Hippocampal formation (tissue), 2 donors: ENCODE results near the gene ATP13A2.
"Not testable (repeated sequence)": the region's sequence is repeated elsewhere in the genome, so short reads cannot be mapped to it uniquely, and the experiment has no call there.

Experiments
- DNase-seq, 2 donors: peaks; one replicate each; lab custom pipeline; 2025; lab: John Stamatoyannopoulos, UW

Gene ATP13A2

DNA sequence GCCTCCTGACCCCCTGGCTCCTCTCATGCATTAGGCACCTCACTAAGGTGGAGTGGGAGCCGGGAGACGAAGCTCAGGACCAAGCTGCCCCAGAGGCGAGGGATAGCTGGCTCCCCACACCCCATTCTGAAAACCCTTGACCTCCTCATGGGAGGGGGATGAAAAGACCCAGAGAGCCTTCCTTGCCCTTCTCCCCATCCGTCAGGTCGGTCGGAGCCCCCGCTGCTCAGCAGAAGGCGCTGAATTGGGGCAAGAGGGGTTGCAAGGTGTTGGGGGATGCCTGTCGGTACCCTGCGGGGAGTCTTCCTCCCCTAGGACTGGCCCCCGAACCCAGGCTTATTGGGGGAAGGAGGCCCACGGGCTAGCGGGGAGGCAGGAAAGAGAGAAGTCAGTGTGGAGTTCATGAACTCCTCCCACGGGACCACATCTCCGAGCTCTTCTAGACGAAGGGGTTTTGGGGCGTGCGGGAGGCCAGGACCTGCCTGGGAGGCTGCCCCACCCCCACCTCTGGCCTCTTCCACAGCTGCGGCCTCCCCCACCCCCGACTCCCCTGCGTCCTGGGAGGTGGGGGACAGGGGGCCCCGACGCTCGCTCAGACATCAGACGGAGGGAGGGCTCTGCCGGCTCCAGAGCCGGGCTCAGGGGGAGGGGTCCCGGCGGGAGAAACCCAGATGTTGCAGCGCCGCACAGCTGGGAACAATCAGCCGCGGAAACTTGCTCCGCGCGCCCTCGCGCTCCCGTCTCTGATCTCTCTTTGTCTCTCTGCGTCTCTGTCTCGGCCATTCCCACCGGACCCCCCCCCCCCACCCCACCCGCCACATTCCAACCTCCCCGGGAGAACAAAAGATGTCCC lies 32.0 kb downstream of the ATP13A2 start:
- no peak for DNase-seq

DNA sequence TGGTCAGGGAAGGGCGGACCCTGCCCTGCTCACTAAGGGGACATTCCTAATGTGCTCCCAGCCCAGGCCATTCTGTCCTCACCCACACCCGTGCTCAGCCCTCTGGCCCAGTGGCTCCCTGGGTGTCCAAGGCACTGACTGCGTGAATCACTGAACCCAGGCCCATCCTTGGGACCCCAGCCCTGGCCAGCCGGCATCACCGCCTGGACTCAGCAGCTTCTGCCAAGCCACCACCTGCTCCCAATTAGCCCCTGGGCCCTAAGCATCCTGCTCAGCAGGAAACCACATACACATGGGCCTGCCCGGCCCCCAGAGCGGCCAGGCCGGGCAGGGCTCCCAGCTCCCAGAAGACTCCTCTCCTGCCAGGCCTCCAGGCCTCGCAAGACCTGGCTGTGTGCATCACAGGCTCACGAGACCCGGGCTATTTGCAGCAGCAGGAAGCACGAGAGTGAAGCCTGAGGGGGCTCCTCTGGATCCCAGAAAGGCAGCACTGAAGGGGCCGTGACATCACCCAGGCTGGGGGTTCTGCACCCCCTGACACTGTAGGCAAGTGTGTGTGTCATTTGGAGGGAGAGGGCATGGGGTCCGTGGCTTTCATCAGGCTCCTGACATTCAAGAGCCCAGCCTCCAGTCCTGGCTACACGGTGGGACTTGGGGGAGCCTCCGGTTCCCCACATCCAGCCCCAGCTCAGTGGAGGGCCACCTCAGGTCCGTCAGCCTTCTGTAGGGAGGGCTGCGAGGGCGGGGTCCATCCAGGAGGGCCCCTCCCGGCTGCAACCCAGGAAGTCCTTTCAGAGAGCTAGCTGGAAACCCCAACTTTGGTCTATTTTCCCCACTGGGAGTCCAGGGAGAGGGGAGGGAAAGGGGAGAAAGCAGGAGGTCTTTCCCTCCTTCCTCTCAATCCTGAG lies 32.9 kb downstream of the ATP13A2 start:
- DNase-seq: no peak

DNA sequence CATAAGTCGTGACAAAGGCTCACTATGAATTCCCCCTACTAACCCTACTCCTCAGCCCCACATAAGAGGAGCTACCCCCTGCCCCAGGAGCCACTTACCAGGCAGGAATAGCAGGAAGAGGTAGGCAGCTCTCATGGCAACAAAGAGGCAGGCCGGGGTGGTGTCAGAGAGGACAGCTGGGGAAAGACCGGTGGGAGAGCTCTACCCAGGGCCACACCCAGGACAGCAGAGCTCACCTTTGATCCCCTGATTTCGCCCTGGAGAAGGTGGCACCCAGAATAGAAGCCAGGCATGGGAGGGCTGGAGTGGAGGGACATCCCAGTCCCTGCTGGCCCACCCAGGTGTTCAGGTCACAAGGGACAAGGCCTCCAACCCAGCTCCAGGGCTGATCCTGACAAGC lies 33.6 kb downstream of the ATP13A2 start:
- DNase-seq: no peak

DNA sequence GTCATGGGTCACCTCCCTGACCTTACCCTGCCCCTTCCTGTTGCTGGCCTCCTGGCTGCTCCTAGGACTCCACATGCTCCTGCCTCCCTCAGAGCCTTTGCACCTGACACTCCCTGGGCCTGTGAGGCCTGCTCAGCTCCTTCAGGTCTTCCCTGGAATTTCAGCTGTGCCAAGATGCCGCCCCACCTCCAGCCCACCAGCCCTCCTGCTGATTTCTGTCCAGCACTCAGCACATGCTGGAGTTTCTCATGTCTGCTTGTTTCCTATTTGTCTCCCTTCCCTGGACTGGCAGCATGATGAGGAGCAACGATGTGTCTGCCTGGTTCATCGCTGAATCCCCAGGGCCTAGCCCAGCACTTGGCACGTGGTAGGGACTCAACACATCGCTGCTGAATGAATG lies 34.4 kb downstream of the ATP13A2 start:
- no peak for DNase-seq

DNA sequence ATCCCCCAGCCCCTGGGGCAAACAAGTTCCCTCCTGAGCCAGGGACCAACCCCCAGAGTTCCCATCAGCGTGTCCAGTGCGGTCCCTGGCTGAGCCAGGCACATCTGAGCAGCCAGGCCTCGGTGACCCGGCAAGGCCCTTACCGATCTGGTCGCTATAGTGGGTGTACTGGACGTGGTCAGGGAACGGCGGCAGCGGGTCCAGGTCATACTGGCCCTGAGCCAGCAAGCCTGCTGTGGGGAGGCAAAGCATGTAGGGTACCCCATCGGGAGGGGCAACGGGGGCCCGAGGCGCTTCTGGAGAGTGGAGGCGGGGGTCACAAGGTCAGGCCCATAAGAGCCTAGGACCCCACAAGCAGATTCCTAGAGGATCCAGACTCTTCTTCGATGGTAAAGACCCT lies 34.8 kb downstream of the ATP13A2 start:
- no peak for DNase-seq

DNA sequence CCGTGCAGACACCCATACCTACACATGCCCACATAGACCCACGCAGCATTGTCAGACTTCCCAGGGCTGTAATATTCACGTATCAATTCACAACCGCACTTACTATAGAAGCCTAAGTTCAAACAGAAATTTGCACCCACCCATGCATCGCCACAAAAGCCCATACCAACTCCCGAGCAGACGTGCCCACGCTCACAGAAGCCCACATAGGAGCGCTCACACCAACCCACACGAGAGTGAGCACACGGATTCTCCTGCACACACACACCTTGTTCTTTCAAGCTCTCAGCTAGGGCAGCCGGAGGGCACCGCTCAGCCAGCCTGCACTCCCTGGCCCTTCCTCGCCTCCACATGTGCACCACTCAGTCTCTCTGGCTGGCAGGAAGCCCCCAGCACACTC lies 35.9 kb downstream of the ATP13A2 start:
- DNase-seq: no peak

DNA sequence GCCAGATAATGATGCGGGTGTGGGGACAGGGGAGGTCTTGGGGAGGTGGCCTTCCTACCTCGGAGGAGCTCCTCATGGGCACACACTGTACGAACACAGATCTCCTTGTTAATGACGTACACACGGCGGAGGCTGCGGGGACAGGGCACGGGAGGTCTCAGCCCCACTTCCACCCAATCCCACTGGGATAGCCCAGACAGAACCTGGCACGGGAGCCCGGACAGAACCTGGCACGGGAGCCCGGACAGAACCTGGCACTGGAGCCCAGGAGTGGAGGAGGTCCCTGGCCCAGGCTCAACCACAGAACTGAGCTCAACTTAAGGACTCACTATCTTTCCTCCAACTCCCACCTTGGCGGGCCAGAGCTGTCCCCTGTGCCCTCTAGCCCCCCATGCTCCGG lies 36.5 kb downstream of the ATP13A2 start:
- no peak for DNase-seq

DNA sequence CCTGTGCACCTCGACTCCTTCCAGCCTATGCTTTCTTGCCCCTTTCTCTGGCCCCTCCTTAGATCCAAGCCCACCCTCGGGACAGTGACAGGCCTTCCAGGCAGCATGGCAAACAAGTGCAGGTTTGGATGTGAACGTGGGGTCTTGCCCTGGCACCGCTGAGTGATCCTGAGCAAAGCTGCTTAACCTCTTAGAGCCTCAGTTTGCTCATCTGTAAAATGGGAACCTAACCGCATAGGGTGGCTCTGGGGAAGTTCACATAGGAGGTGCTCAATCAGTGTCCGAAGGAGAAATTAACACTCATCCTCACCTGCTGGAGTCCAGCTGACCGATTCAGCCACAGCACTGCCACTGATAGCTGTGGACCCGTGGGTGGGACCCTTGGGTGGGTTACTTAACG lies 38.5 kb downstream of the ATP13A2 start:
- no peak for DNase-seq

DNA sequence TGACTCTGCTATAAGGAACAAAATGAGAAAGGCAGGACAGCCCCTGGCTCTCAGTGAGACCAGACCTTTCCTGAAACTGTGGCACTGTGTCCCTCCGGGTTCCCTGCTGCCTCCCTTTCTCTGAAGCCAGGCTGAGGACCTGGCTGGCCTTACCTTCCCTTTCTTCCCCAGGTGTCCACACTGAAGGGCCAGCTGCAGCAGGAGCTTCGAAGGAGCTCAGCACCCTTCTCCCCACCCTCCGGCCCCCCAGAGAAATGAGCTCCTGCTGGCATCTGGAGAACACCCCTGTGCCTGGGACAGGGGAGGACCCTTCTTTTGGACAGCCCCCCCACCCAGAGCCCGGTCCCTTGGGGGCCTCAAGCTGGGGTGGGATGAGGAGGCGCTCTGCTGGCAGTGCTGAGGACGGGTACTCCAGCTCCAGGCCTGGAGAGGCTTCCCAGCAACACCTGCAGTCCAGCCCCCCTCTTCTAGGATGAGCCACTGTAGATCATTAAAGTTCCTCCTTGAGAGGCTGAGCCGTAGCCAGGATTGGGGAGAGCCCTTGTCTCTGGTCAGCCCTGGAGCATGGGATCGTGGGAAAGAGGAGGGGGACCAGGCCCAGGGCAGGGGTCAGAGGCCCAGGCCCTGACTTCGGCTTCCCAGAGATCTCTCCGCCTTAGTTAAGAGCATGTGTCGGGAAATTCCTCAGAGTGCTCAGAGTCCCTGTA lies 39.4 kb downstream of the ATP13A2 start:
- no peak for DNase-seq

DNA sequence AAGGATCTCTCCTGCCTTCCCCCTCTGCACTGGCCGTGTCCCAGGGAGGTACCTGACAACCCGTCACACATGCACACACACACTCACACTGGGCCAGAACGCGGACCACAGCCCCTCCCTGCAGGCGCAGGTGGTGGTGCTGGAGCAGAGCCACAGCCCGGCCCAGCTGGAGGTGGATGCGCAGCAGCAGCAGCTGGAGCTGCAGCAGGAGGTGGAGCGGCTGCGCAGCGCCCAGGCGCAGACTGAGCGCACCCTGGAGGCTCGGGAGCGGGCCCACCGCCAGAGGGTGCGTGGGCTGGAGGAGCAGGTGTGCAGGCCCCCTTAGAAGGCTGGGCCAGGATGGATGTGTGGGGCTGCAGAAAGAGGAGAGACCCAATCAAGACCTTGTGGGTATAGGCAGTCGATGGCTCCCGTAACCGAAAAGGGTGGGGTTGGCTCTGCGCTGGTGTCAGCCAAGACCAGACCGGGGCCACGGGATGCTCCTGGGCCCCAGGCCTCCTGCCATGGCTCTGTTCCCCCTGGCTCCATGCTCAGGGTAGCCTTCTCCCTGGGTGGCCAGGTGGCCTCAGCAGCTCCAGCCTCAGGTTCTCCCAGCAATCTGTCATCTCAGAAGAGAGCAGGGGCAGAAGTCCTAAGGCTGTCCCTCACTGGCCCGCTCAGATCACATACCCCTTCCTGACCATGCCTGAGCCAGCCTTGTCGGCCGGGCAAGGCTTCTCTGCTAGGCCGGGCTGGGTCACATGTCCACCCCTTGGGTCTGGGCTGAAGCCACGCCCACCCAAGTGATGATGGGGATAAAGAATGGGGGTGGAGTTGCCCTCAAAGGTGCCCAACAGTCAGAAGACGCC lies 40.2 kb downstream of the ATP13A2 start:
- DNase-seq: no peak

DNA sequence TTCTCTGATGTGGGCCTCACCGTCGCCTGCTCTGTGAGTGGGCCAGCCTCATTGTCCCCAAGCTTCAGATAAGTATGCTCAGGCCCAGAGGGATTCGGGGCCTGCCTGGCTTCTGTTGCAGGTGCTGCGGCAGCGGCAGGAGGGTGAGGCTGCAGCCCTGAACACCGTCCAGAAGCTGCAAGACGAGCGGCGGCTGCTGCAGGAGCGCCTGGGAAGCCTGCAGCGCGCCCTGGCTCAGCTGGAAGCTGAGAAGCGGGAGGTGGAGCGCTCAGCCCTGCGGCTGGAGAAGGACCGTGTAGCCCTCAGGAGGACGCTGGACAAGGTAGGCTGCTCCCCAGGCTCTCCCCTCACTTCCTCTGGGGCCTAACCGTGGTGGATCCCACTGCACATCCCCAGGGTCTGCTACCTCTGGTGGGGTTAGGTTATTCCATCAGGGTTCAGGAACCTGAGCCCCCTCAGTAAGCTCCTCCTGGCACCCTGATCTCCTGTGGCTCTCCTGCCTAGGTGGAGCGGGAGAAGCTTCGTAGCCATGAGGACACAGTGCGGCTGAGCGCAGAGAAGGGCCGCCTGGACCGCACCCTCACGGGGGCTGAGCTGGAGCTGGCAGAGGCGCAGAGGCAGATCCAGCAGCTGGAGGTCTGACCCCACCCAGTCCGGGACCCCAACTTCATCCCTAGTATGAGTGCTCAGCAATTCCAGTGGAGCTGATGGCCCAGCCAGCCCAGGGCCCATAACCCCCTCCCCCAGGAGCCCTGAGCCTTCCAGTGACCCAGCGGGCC lies 41.4 kb downstream of the ATP13A2 start:
- no peak for DNase-seq

DNA sequence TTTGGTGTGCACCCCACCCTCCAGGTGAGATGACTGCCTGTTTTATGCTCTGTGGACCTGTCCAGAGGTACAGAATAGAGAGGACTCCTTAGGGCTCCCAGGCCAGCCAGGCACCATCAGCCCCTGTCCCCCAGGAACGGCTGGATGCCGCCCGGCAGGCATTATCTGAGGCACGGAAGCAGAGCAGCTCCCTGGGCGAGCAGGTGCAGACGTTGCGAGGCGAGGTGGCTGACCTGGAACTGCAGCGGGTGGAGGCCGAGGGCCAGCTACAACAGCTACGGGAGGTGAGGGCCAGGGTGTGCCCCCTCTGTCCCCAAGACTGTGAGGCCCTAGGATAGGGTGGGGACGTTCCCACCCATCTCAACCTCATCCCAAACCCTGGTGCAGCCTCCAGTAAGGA lies 42.1 kb downstream of the ATP13A2 start:
- DNase-seq: no peak

DNA sequence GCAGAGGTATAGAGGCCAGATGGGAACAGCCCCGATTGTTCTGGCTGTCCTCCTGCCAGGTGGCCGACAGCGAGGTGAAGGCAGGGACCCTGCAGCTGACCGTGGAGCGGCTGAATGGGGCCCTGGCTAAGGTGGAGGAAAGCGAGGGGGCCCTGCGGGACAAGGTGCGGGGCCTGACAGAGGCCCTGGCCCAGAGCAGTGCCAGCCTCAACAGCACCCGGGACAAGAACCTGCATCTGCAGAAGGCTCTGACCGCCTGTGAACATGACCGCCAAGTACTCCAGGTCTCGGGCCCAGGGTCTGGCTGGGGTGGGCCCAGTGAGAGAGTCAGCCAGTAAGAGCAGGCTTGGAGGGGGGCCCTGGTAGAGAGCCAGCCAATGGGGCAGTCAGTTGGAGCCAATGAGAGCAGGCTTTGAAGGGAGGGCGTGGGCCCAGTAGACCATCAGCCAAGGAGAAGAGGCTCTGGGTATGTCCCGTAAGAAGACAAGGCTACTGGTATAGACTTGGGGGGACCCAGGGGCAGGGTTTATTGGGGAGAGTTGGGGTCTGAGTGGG lies 42.6 kb downstream of the ATP13A2 start:
- DNase-seq: no peak

DNA sequence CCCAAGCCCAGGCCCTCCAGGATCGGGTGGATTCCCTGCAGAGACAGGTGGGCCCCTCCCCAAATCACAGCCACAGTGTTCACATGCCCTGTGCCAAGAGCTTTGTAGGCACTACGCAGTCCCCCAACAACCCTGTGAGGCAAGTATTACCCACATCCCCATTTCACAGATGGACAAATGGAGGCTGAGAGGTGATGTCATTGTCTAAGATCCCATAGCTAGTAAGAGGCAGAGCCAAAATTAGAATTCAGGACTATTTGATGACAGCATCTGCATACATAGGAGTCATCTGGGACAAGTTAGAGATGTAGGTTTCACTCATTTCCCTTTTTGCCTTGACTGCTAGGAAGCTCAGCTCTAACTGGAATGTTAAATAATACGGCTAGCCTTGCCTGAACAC lies 43.4 kb downstream of the ATP13A2 start:
- no peak for DNase-seq

DNA sequence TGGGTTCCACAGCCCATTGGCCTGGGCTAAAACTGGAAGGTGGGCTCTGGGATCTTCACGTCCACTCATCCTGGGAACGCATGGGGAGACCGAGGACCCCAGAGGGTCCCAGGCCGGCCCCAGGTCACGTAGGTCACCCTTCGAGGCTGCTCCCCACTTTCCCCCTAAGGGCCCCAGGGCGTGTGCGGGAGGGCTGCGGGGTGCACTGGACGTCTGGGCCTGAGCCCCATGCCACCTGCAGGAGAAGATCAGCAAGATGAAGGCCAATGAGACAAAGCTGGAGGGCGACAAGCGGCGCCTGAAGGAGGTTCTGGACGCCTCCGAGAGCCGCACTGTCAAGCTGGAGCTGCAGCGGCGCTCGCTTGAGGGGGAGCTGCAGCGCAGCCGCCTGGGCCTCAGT lies 43.8 kb downstream of the ATP13A2 start:
- DNase-seq: no peak

DNA sequence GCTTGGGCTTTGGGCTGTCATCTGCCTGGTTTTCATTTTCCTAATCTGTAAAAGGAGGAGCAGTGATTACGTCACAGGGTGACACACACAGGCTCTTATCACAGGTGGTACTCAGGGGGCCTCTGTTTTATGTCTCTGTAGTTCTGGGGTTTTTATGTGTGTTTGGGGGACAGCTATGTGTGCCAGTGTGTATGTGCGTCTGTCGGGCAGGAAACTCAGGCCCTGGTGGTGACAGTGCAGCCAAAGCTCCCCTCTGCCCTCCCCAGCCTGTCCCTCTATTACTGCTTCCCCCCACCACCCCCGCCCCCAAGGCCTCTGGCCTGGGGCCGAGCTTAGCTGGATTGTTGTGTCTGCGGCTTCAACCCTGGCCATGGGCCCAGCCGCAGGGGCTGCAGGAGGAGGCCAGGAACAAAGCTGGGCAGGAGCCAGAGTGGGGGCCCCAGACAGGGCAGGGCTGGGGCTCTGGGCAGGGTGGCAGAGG lies 44.6 kb downstream of the ATP13A2 start:
- peak in 1 of 2 donors; percentile 26 for DNase-seq

DNA sequence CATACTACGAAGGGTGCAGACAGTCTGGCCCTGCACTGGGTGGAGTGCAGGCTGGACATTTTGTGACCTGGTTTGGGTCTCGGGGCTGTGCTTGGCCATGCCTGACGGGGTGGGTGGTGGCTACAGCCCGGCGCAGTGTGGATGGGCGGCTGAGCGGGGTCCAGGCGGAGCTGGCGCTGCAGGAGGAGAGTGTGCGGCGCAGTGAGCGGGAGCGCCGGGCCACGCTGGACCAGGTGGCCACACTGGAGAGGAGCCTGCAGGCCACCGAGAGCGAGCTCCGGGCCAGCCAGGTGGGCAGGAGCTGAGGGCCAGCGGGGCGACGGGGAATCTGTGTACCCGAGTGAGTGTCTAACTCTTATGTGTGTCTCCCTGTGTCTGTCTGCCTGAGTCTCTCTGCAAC lies 45.4 kb downstream of the ATP13A2 start:
- no peak for DNase-seq

DNA sequence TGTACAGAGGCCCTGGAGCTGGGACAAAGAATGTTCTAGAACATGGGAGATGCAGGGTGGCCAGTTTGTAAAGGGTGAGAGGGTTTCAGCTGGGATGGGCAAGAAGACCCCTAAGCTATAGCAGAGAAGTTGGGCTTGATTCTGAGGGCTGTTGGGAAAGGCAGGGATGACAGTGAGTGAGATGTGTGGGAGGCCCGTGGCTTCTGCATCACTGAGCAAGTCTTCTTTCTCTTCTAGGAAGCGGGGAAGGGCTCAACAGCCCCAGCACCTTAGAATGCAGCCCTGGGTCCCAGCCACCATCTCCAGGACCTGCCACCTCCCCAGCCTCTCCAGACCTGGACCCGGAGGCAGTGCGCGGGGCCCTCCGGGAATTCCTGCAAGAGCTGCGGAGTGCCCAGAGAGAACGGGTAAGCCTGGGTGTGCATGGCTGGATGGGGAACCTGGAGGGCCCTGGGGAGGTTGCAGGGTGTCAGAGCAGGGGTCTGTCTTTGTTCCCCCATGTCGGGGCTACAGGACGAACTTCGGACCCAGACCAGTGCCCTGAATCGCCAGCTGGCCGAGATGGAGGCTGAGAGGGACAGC lies 46.2 kb downstream of the ATP13A2 start:
- no peak for DNase-seq

DNA sequence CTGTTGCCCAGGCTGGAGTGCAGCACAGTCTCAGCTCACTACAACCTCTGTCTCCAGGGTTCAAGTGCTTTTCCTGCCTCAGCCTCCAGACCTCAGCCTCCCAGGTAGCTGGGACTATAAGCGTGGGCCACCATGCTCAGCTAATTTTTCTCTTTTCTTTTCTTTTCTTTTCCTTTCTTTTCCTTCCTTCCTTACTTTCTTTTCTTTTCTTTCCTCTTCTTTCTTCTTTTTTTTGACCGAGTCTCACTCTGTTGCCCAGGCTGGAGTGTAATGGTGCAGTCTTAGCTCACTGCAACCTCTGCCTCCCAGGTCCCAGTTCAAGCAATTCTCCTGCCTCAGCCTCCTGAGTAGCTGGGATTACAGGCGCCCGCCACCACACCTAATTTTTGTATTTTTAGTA lies 47.6 kb downstream of the ATP13A2 start:
- not testable (repeated sequence) for DNase-seq
